ENCODE data around the gene LAPTM4A.
"Not testable (repeated sequence)": the region's sequence is repeated elsewhere in the genome, so short reads cannot be mapped to it uniquely, and the experiment has no call there.

DNA sequence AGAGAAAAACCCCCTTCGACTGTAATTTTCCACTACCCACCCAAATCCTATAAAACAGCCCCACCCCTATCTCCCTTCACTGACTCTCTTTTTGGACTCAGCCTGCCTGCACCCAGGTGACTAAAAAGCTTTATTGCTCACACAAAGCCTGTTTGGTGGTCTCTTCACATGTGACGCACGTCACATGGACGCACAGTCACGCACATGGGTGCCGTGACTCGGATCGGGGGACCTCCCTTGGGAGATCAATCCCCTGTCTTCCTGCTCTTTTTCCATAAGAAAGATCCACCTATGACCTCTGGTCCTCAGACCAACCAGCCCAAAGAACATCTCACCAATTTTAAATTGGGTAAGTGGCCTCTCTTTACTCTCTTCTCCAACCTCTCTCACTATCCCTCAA, 31.4 kb upstream of the LAPTM4A start:
- not testable (repeated sequence) for TF ChIP-seq POLR2AphosphoS5 (IDR thresholded peaks at IDR 0.05)
- TF ChIP-seq, protein P1, sequence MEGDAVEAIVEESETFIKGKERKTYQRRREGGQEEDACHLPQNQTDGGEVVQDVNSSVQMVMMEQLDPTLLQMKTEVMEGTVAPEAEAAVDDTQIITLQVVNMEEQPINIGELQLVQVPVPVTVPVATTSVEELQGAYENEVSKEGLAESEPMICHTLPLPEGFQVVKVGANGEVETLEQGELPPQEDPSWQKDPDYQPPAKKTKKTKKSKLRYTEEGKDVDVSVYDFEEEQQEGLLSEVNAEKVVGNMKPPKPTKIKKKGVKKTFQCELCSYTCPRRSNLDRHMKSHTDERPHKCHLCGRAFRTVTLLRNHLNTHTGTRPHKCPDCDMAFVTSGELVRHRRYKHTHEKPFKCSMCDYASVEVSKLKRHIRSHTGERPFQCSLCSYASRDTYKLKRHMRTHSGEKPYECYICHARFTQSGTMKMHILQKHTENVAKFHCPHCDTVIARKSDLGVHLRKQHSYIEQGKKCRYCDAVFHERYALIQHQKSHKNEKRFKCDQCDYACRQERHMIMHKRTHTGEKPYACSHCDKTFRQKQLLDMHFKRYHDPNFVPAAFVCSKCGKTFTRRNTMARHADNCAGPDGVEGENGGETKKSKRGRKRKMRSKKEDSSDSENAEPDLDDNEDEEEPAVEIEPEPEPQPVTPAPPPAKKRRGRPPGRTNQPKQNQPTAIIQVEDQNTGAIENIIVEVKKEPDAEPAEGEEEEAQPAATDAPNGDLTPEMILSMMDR (IDR thresholded peaks at IDR 0.05 in 8 of 11, conservative IDR thresholded peaks at IDR 0.05 in 3 of 11), result not testable (repeated sequence)

Measured in spleen (tissue), 7 donors.